PC-9 (cell line): ENCODE results near the gene CPXM1. TPM values are rescaled to one million over a fixed set of nuclear protein-coding genes. Genes with fewer than 3 reads are reported as not detected.
A peak's percentile ranks its signal among the peaks of the same experiment; 100 is the strongest.
"Not testable (repeated sequence)": the region's sequence is repeated elsewhere in the genome, so short reads cannot be mapped to it uniquely, and the experiment has no call there.

Source experiments
- BruUV-seq: library from RNA; stranded (reverse); fragments of 400-500 nt; replicated peaks from 2 replicates; lab custom pipeline; 2021; lab: Mats Ljungman, UMichigan
- CTCF ChIA-PET: fragments of 300-600 bp; sonication (Branson Sonifier 250); formaldehyde crosslinking; loops from one replicate; lab custom pipeline; 2022; ENCODE audit warnings: antibody characterized with exemption; lab: Charles Lee
- POLR2A ChIA-PET: fragments of 300-600 bp; sonication (Branson Sonifier 250); formaldehyde crosslinking; loops from one replicate; lab custom pipeline; 2022; ENCODE audit warnings: antibody characterized with exemption; ENCODE audit not compliant: unreplicated experiment; lab: Charles Lee
- DNase-seq, 2 experiments: peaks; one replicate each; pipeline versions ENCODE4 v3.0.0 to v3.0.0-alpha.2; 2015 to 2022; ENCODE audit warnings: mixed read lengths in 1 of 2
- H2AFZ ChIP-seq: fragments of 200-600 bp; sonication (generic); 2 replicates; pipeline ENCODE4 v1.8.1; 2017; ENCODE audit warnings: antibody characterized with exemption
- H3F3A ChIP-seq: fragments of 200-600 bp; sonication (generic); 2 replicates; pipeline ENCODE4 v1.8.1; 2017; ENCODE audit warnings: antibody characterized with exemption, mild to moderate bottlenecking, low read depth; ENCODE audit not compliant: insufficient read depth
- H3K27ac ChIP-seq: fragments of 200-600 bp; sonication (generic); 2 replicates; pipeline ENCODE4 v1.6.1; 2016; ENCODE audit warnings: mixed run types
- H3K27me3 ChIP-seq: fragments of 200-600 bp; sonication (generic); 2 replicates; pipeline ENCODE4 v1.6.1; 2016; ENCODE audit warnings: low read depth, mixed run types; ENCODE audit not compliant: insufficient read depth
- H3K36me3 ChIP-seq: fragments of 200-600 bp; sonication (generic); 2 replicates; pipeline ENCODE4 v1.6.1; 2016; ENCODE audit warnings: low read depth, mixed run types
- H3K4me1 ChIP-seq: fragments of 200-600 bp; sonication (generic); replicated peaks from 2 replicates; pipeline ENCODE4 v1.6.1; 2016; ENCODE audit warnings: mixed run types; ENCODE audit not compliant: insufficient read depth
- H3K4me2 ChIP-seq: fragments of 200-600 bp; sonication (generic); 2 replicates; pipeline ENCODE4 v1.6.1; 2017; ENCODE audit warnings: mixed run types
- H3K4me3 ChIP-seq: fragments of 200-600 bp; sonication (generic); 2 replicates; pipeline ENCODE4 v1.6.1; 2016; ENCODE audit warnings: mixed run types
- H3K79me2 ChIP-seq: fragments of 200-600 bp; sonication (generic); 2 replicates; pipeline ENCODE4 v1.6.1; 2017; ENCODE audit warnings: low read depth, mixed run types
- H3K9me2 ChIP-seq: fragments of 200-600 bp; sonication (generic); 2 replicates; pipeline ENCODE4 v1.8.1; 2017; ENCODE audit warnings: mild to moderate bottlenecking; ENCODE audit not compliant: insufficient read depth
- H3K9me3 ChIP-seq: fragments of 200-600 bp; sonication (generic); 2 replicates; pipeline ENCODE4 v1.8.1; 2016; ENCODE audit warnings: low read depth; ENCODE audit not compliant: insufficient read depth
- H4K20me1 ChIP-seq: fragments of 200-600 bp; sonication (generic); 2 replicates; pipeline ENCODE4 v1.8.1; 2017; ENCODE audit not compliant: insufficient read depth
- CTCF ChIP-seq: fragments of 200-600 bp; sonication (generic); conservative IDR thresholded peaks from 2 replicates; pipeline ENCODE4 v1.6.1; 2017; ENCODE audit warnings: mixed run types, antibody characterized with exemption, mild to moderate bottlenecking, moderate library complexity
- EZH2 ChIP-seq: fragments of 200-600 bp; sonication (generic); IDR thresholded peaks from 2 replicates; pipeline ENCODE4 v1.8.0; 2017; ENCODE audit warnings: antibody characterized with exemption, low read depth
- intact Hi-C: fragments of 100-400 bp; cut with micrococcal nuclease; formaldehyde crosslinking; loops from one replicate; pipeline ENCODE4 v1.10.0; 2022; ENCODE audit not compliant: unreplicated experiment
- total RNA-seq: library from RNA; stranded (reverse); gene quantifications from 2 replicates; pipeline ENCODE4 v1.2.3, GENCODE V29; 2021

CPXM1 gene
- total RNA-seq, 1 experiment from 2014 or later: not detected

DNA sequence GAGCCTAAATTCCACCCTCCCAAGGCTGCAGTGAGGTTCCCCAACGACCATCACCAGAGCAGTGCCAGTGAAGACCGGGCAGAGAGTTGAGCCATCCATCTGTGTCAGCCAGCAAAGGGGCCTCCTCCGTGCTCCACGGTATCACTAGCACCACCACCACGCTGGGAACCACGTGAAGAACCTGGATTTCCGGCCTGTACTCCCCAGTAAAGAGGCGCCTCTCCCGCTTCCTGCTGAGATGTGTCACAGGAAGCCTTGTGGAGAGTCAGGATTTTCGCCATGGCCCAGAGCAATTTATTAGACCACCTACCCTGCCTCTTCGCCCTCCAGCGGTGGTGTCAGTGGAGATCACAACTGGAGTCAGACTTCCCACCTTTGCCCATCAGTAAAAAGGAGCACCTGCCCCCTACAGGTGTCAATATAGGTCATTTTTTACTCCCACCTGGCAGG lies 28.8 kb downstream of the CPXM1 start:
- H4K20me1 ChIP-seq: no peaks in the 10 kb centered on the region
- intact Hi-C loops: no loop called here
- no peak overlapping the region for H3K4me2 ChIP-seq
- CTCF ChIA-PET: no interaction called here
- no peaks in the 10 kb centered on the region for H3K79me2 ChIP-seq
- no peaks in the 10 kb centered on the region for H3F3A ChIP-seq
- H2AFZ ChIP-seq: no peak overlapping the region
- no peak overlapping the region for H3K27ac ChIP-seq
- DNase-seq: no peak
- H3K4me1 ChIP-seq: peaks cover 8% of the 10 kb centered on the region
- H3K27me3 ChIP-seq: no peaks in the 10 kb centered on the region
- BruUV-seq: no TSS peak
- H3K9me2 ChIP-seq: no peaks in the 10 kb centered on the region
- H3K4me3 ChIP-seq: no peak overlapping the region
- POLR2A ChIA-PET: no interaction called here
- no peaks in the 10 kb centered on the region for H3K9me3 ChIP-seq
- no peaks in the 10 kb centered on the region for H3K36me3 ChIP-seq
- TF ChIP-seq EZH2 (no peak), CTCF (no peak)

DNA sequence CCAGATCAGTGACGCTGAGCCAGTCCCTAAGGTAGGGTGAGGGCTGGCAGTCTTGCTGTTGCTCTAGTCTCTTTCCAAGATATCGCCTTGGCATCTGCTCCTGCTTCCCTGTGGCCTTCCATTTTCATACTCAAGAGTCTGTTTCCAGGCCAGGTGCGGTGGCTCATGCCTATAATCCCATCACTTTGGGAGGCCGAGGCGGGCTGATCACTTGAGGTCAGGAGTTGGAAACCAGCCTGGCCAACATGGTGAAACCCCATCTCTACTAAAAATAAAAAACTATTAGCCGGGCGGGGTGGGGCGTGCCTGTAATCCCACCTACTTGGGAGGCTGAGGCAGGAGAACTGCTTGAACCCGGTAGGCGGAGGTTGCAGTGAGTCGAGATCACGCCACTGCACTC lies 30.3 kb downstream of the CPXM1 start:
- H3K4me1 ChIP-seq, DNase-seq, H3K27me3 ChIP-seq, H3K4me3 ChIP-seq, H3K9me3 ChIP-seq, intact Hi-C loops, POLR2A ChIA-PET, H3K4me2 ChIP-seq, H3K36me3 ChIP-seq, CTCF ChIA-PET, H3K79me2 ChIP-seq, H2AFZ ChIP-seq, H3F3A ChIP-seq, H3K9me2 ChIP-seq, H4K20me1 ChIP-seq, H3K27ac ChIP-seq, BruUV-seq: not testable (repeated sequence)

DNA sequence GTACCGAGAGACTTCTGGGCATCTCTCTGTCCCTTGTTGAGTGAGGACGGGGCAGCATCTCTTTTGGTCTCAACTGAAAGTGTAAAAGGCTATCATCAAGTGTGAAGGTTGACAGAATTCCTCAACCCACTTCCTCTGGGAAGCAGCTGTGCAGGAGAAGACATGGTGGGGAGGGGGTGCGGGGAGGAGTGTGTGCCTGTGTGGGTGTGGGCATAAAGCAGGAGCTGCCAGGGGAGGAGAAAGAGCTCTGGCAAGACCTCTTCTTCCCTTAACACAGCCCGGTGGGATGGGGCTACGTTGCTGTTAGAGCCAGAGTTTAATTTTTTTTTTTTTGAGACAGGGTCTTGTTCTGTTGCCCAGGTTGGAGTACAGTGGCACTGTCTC lies 31.8 kb downstream of the CPXM1 start:
- Histone ChIP-seq H3K4me3 (no peak overlapping the region), H3K27me3 (no peaks in the 10 kb centered on the region), H3K79me2 (no peaks in the 10 kb centered on the region), H3K9me2 (no peaks in the 10 kb centered on the region), H3K36me3 (no peaks in the 10 kb centered on the region), H4K20me1 (no peaks in the 10 kb centered on the region), H3K4me2 (peak overlapping the region; percentile 52), H2AFZ (no peak overlapping the region), H3K27ac (no peak overlapping the region), H3K9me3 (no peaks in the 10 kb centered on the region), H3F3A (no peaks in the 10 kb centered on the region; the same call in 1 of the 2 replicates), H3K4me1 (peaks cover 8% of the 10 kb centered on the region)
- DNase-seq: no peak
- intact Hi-C loops: loop anchor here (1.0 to 2.0 kb wide), 2 partner anchors 46 to 72 kb away; partner anchors contain the start of genes C20orf141, PCED1A and VPS16
- CTCF ChIA-PET: no interaction called here
- POLR2A ChIA-PET: interaction anchor here (0.6 kb wide), 3 partner anchors 737 to 1916 kb away, joined by 3 to 8 read pairs (median 7); partner anchors contain the start of gene ADISSP
- no TSS peak for BruUV-seq
- TF ChIP-seq EZH2 (no peak), CTCF (no peak)
